GM21390 (cell line): Measurements from ENCODE around the gene SLAMF9.

Experiments used
- ATAC-seq: cut with Tn5 transposase; IDR thresholded peaks from one replicate; pipeline ENCODE4 v1.9.1; 2021; ENCODE audit not compliant: unreplicated experiment

Gene SLAMF9

DNA sequence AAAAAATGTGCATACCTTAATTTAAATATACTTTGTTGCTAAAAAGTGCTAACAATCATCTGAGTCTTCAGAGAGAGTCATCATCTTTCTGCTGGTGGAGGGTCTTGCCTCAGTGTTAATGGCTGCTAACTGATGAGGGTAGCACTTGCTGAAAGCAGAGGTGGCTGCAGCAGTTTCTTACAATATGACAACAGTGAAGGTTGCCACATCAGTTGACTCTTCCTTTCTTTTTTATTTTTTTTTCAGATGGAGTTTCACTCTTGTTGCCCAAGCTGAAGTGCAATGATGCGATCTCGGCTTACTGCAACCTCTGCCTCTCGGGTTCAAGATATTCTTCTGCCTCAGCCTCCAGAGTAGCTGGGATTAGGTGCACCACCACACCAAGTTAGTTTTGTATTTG, 51.5 kb downstream of the SLAMF9 start:
- no peak for ATAC-seq
